Measurements from ENCODE around the gene ZIC2.

Gene ZIC2

GRCh38 chr13:99988529-99989275, 7.1 kb downstream of the ZIC2 start:
- DNase-seq: no peak

- DNase-seq: no peak
Measured at GRCh38 chr13:99989276-99990125, 7.9 kb downstream of the ZIC2 start.

- DNase-seq: no peak
Measured at GRCh38 chr13:99990126-99990977, 8.8 kb downstream of the ZIC2 start.

GRCh38 chr13:99991013-99991827, 9.6 kb downstream of the ZIC2 start:
- DNase-seq: no peak

- DNase-seq: no peak
Measured at GRCh38 chr13:99991828-99992775, 10.5 kb downstream of the ZIC2 start.

GRCh38 chr13:99992949-99993351, 11.4 kb downstream of the ZIC2 start:
- DNase-seq: no peak

GRCh38 chr13:99993660-99994637, 12.4 kb downstream of the ZIC2 start:
- no peak for DNase-seq

- no peak for DNase-seq
Measured at GRCh38 chr13:99994638-99995020, 13.0 kb downstream of the ZIC2 start.

GRCh38 chr13:99995104-99995588, 13.6 kb downstream of the ZIC2 start:
- no peak for DNase-seq

GRCh38 chr13:99995589-99996380, 14.2 kb downstream of the ZIC2 start:
- peak; percentile 12 for DNase-seq

- peak; percentile 71 for DNase-seq
Measured at GRCh38 chr13:99996381-99996973, 14.9 kb downstream of the ZIC2 start.

- no peak for DNase-seq
Measured at GRCh38 chr13:99997702-99998214, 16.2 kb downstream of the ZIC2 start.

- DNase-seq: no peak
Measured at GRCh38 chr13:99998261-99998660, 16.7 kb downstream of the ZIC2 start.

- DNase-seq: no peak
Measured at GRCh38 chr13:100014621-100015020, 33.0 kb downstream of the ZIC2 start.

GRCh38 chr13:100019780-100020356, 38.3 kb downstream of the ZIC2 start:
- no peak for DNase-seq

GRCh38 chr13:100022798-100023197, 41.2 kb downstream of the ZIC2 start:
- DNase-seq: no peak

GRCh38 chr13:100024023-100024422, 42.4 kb downstream of the ZIC2 start:
- no peak for DNase-seq

GRCh38 chr13:100029933-100030332, 48.3 kb downstream of the ZIC2 start:
- no peak for DNase-seq

Data from NCI-H1105 treated with DMSO at 0.1 percent for 48 hours (cell line).